ENCODE data around the gene MTCH2.

Gene MTCH2

GRCh38 chr11:47617417-47617809, 24.9 kb downstream of the MTCH2 start:
- no peaks in the 10 kb centered on the region for H3K27me3 ChIP-seq (ENCODE audit: control insufficient read depth in 3 of 3, insufficient read depth in 3 of 3, low read depth in 1 of 3, low read length in 3 of 3)
- H3K18ac ChIP-seq (ENCODE audit: low read length), result no peak overlapping the region
- no peaks in the 10 kb centered on the region for H3K4me1 ChIP-seq (ENCODE audit: control insufficient read depth in 2 of 2, insufficient read depth in 1 of 2, low read depth in 1 of 2, low read length in 2 of 2)
- no peak overlapping the region for H2AK5ac ChIP-seq (ENCODE audit: low read depth, low read length)
- H3K9ac ChIP-seq (ENCODE audit: low read depth, low read length, poor library complexity), result no peak overlapping the region
- no peaks in the 10 kb centered on the region for H3K79me1 ChIP-seq (ENCODE audit: low read depth, low read length)
- no peak overlapping the region for H2AFZ ChIP-seq (ENCODE audit: low read length)
- DNase-seq (ENCODE audit: low spot score), result no peak
- H2BK5ac ChIP-seq (ENCODE audit: low read length), result no peak overlapping the region
- H3K36me3 ChIP-seq (replicated peaks in 1 of 2; ENCODE audit: control insufficient read depth in 2 of 2, insufficient read depth in 2 of 2, low read length in 2 of 2), result peaks cover 12 to 56% of the 10 kb centered on the region in 2 donors
- H3K27ac ChIP-seq (replicated peaks; ENCODE audit: low read length), result no peak overlapping the region
- no peak overlapping the region for H3K4ac ChIP-seq (ENCODE audit: low read length)
- no peak overlapping the region for H4K91ac ChIP-seq (ENCODE audit: low read depth, low read length, poor library complexity)
- no peak overlapping the region for H2BK12ac ChIP-seq (ENCODE audit: low read length)
- no peaks in the 10 kb centered on the region for H3K9me3 ChIP-seq (replicated peaks in 1 of 2; ENCODE audit: control insufficient read depth in 2 of 2, insufficient read depth in 1 of 2, low read depth in 1 of 2, low read length in 2 of 2)
- no CpG with 5 or more reads among the region's 3 CpGs for WGBS, 2 donors (ENCODE audit: extremely low coverage in 2 of 2, insufficient read length in 2 of 2, insufficient replicate concordance in 1 of 2)
- no peak overlapping the region for H4K8ac ChIP-seq (ENCODE audit: low read depth, low read length)
- H3K4me2 ChIP-seq (ENCODE audit: insufficient read depth, low read length, poor library complexity, severe bottlenecking), result no peak overlapping the region
- no peak overlapping the region for H3K4me3 ChIP-seq (ENCODE audit: low read length in 2 of 2)
- H3K23ac ChIP-seq (ENCODE audit: low read depth, low read length, poor library complexity), result no peak overlapping the region
- H2BK15ac ChIP-seq (ENCODE audit: low read length), result no peak overlapping the region
- H3K14ac ChIP-seq (ENCODE audit: low read length), result no peak overlapping the region
- no peak overlapping the region for H2BK120ac ChIP-seq (ENCODE audit: low read depth, low read length)

- no peak for DNase-seq (ENCODE audit: low spot score)
- Histone ChIP-seq H3K9ac (ENCODE audit: low read depth, low read length, poor library complexity) (no peak overlapping the region), H3K4me3 (ENCODE audit: low read length in 2 of 2) (no peak overlapping the region), H3K4ac (ENCODE audit: low read length) (no peak overlapping the region), H3K4me1 (ENCODE audit: control insufficient read depth in 2 of 2, insufficient read depth in 1 of 2, low read depth in 1 of 2, low read length in 2 of 2) (no peaks in the 10 kb centered on the region), H3K4me2 (ENCODE audit: insufficient read depth, low read length, poor library complexity, severe bottlenecking) (no peak overlapping the region), H3K79me1 (ENCODE audit: low read depth, low read length) (no peaks in the 10 kb centered on the region), H2BK5ac (ENCODE audit: low read length) (no peak overlapping the region), H4K8ac (ENCODE audit: low read depth, low read length) (no peak overlapping the region), H3K9me3 (replicated peaks in 1 of 2; ENCODE audit: control insufficient read depth in 2 of 2, insufficient read depth in 1 of 2, low read depth in 1 of 2, low read length in 2 of 2) (no peaks in the 10 kb centered on the region), H2AFZ (ENCODE audit: low read length) (no peak overlapping the region), H4K91ac (ENCODE audit: low read depth, low read length, poor library complexity) (no peak overlapping the region), H2BK15ac (ENCODE audit: low read length) (no peak overlapping the region), H2AK5ac (ENCODE audit: low read depth, low read length) (no peak overlapping the region), H2BK12ac (ENCODE audit: low read length) (no peak overlapping the region), H3K27ac (replicated peaks; ENCODE audit: low read length) (no peak overlapping the region), H3K14ac (ENCODE audit: low read length) (no peak overlapping the region), H3K36me3 (replicated peaks in 1 of 2; ENCODE audit: control insufficient read depth in 2 of 2, insufficient read depth in 2 of 2, low read length in 2 of 2) (peaks cover 12 to 50% of the 10 kb centered on the region in 2 donors), H3K27me3 (ENCODE audit: control insufficient read depth in 3 of 3, insufficient read depth in 3 of 3, low read depth in 1 of 3, low read length in 3 of 3) (no peaks in the 10 kb centered on the region), H3K23ac (ENCODE audit: low read depth, low read length, poor library complexity) (no peak overlapping the region), H2BK120ac (ENCODE audit: low read depth, low read length) (no peak overlapping the region), H3K18ac (ENCODE audit: low read length) (no peak overlapping the region)
- WGBS, 2 donors (ENCODE audit: extremely low coverage in 2 of 2, insufficient read length in 2 of 2, insufficient replicate concordance in 1 of 2), result no CpG with 5 or more reads among the region's 10 CpGs
Measured at GRCh38 chr11:47616726-47617416, 25.5 kb downstream of the MTCH2 start.

- no peaks in the 10 kb centered on the region for H3K27me3 ChIP-seq (ENCODE audit: control insufficient read depth in 3 of 3, insufficient read depth in 3 of 3, low read depth in 1 of 3, low read length in 3 of 3)
- no peak overlapping the region for H2BK12ac ChIP-seq (ENCODE audit: low read length)
- H3K79me1 ChIP-seq (ENCODE audit: low read depth, low read length), result no peaks in the 10 kb centered on the region
- no peak overlapping the region for H2BK5ac ChIP-seq (ENCODE audit: low read length)
- no peaks in the 10 kb centered on the region for H3K4me1 ChIP-seq (ENCODE audit: control insufficient read depth in 2 of 2, insufficient read depth in 1 of 2, low read depth in 1 of 2, low read length in 2 of 2)
- no peak overlapping the region for H4K91ac ChIP-seq (ENCODE audit: low read depth, low read length, poor library complexity)
- H2AK5ac ChIP-seq (ENCODE audit: low read depth, low read length), result no peak overlapping the region
- H3K23ac ChIP-seq (ENCODE audit: low read depth, low read length, poor library complexity), result no peak overlapping the region
- no peak overlapping the region for H2AFZ ChIP-seq (ENCODE audit: low read length)
- no peak overlapping the region for H3K4me3 ChIP-seq (ENCODE audit: low read length in 2 of 2)
- no peak overlapping the region for H3K27ac ChIP-seq (replicated peaks; ENCODE audit: low read length)
- no peak for DNase-seq (ENCODE audit: low spot score)
- no peak overlapping the region for H3K14ac ChIP-seq (ENCODE audit: low read length)
- no peak overlapping the region for H3K9ac ChIP-seq (ENCODE audit: low read depth, low read length, poor library complexity)
- H3K9me3 ChIP-seq (replicated peaks in 1 of 2; ENCODE audit: control insufficient read depth in 2 of 2, insufficient read depth in 1 of 2, low read depth in 1 of 2, low read length in 2 of 2), result no peaks in the 10 kb centered on the region
- no peak overlapping the region for H3K18ac ChIP-seq (ENCODE audit: low read length)
- H3K4ac ChIP-seq (ENCODE audit: low read length), result no peak overlapping the region
- H2BK120ac ChIP-seq (ENCODE audit: low read depth, low read length), result no peak overlapping the region
- peaks cover 7 to 46% of the 10 kb centered on the region in 2 donors for H3K36me3 ChIP-seq (replicated peaks in 1 of 2; ENCODE audit: control insufficient read depth in 2 of 2, insufficient read depth in 2 of 2, low read length in 2 of 2)
- H2BK15ac ChIP-seq (ENCODE audit: low read length), result no peak overlapping the region
- H3K4me2 ChIP-seq (ENCODE audit: insufficient read depth, low read length, poor library complexity, severe bottlenecking), result no peak overlapping the region
- no peak overlapping the region for H4K8ac ChIP-seq (ENCODE audit: low read depth, low read length)
Measured at GRCh38 chr11:47615249-47615648, 27.1 kb downstream of the MTCH2 start.

GRCh38 chr11:47611348-47611794, 31.0 kb downstream of the MTCH2 start:
- H3K79me1 ChIP-seq (ENCODE audit: low read depth, low read length), result no peaks in the 10 kb centered on the region
- no peak overlapping the region for H3K9ac ChIP-seq (ENCODE audit: low read depth, low read length, poor library complexity)
- no peak overlapping the region for H3K4me2 ChIP-seq (ENCODE audit: insufficient read depth, low read length, poor library complexity, severe bottlenecking)
- H2BK12ac ChIP-seq (ENCODE audit: low read length), result no peak overlapping the region
- H4K91ac ChIP-seq (ENCODE audit: low read depth, low read length, poor library complexity), result no peak overlapping the region
- H3K27me3 ChIP-seq (ENCODE audit: control insufficient read depth in 3 of 3, insufficient read depth in 3 of 3, low read depth in 1 of 3, low read length in 3 of 3), result no peaks in the 10 kb centered on the region
- no peak overlapping the region for H4K8ac ChIP-seq (ENCODE audit: low read depth, low read length)
- H3K4me3 ChIP-seq (ENCODE audit: low read length in 2 of 2), result no peak overlapping the region
- no peak overlapping the region for H2BK15ac ChIP-seq (ENCODE audit: low read length)
- no peak overlapping the region for H3K4ac ChIP-seq (ENCODE audit: low read length)
- H3K36me3 ChIP-seq (replicated peaks in 1 of 2; ENCODE audit: control insufficient read depth in 2 of 2, insufficient read depth in 2 of 2, low read length in 2 of 2), result peaks cover 1 to 14% of the 10 kb centered on the region in 2 donors
- H3K27ac ChIP-seq (replicated peaks; ENCODE audit: low read length), result no peak overlapping the region
- H3K18ac ChIP-seq (ENCODE audit: low read length), result no peak overlapping the region
- H3K9me3 ChIP-seq (replicated peaks in 1 of 2; ENCODE audit: control insufficient read depth in 2 of 2, insufficient read depth in 1 of 2, low read depth in 1 of 2, low read length in 2 of 2), result no peaks in the 10 kb centered on the region
- no peak overlapping the region for H2AFZ ChIP-seq (ENCODE audit: low read length)
- H3K4me1 ChIP-seq (ENCODE audit: control insufficient read depth in 2 of 2, insufficient read depth in 1 of 2, low read depth in 1 of 2, low read length in 2 of 2), result peaks cover 0 to 2% of the 10 kb centered on the region in 2 donors
- H3K23ac ChIP-seq (ENCODE audit: low read depth, low read length, poor library complexity), result no peak overlapping the region
- H2BK120ac ChIP-seq (ENCODE audit: low read depth, low read length), result no peak overlapping the region
- H2BK5ac ChIP-seq (ENCODE audit: low read length), result no peak overlapping the region
- DNase-seq (ENCODE audit: low spot score), result no peak
- H2AK5ac ChIP-seq (ENCODE audit: low read depth, low read length), result no peak overlapping the region
- no CpG with 5 or more reads among the region's 6 CpGs for WGBS, 2 donors (ENCODE audit: extremely low coverage in 2 of 2, insufficient read length in 2 of 2, insufficient replicate concordance in 1 of 2)
- H3K14ac ChIP-seq (ENCODE audit: low read length), result no peak overlapping the region
